GM12878 (cell line): ENCODE data around the gene ABI3. TPM values are rescaled to one million over a fixed set of nuclear protein-coding genes. Genes with fewer than 3 reads are reported as not detected.

Experiments used
- BACH1 ChIP-seq: fragments of 450-650 bp; IDR thresholded peaks from 2 replicates; pipeline ENCODE4 v1.6.1; 2017; ENCODE audit warnings: mild to moderate bottlenecking, borderline replicate concordance
- BMI1 ChIP-seq: fragments of 450-650 bp; IDR thresholded peaks from 2 replicates; pipeline ENCODE4 v1.6.1; 2016; ENCODE audit warnings: mild to moderate bottlenecking, moderate library complexity, borderline replicate concordance
- CHD2 ChIP-seq: IDR thresholded peaks from 2 replicates; pipeline ENCODE4 v1.6.1; 2011; ENCODE audit warnings: low read depth, low read length, improper control_type of control experiment, borderline replicate concordance
- CHD4 ChIP-seq: fragments of 200-600 bp; sonication (generic); IDR thresholded peaks from 2 replicates; pipeline ENCODE4 v1.6.1; 2016; ENCODE audit warnings: mild to moderate bottlenecking
- ETV6 ChIP-seq, 2 experiments: fragments of 450-650 bp in 1 of 2; IDR thresholded peaks in 1 of 2; conservative IDR thresholded peaks in 1 of 2; 2 replicates each; pipeline ENCODE4 v1.6.1; 2014; ENCODE audit warnings: antibody characterized with exemption in 1 of 2, borderline replicate concordance in 1 of 2, low read depth in 1 of 2, mild to moderate bottlenecking in 1 of 2, moderate library complexity in 1 of 2
- HCFC1 ChIP-seq: fragments of 150-350 bp; IDR thresholded peaks from 2 replicates; pipeline ENCODE4 v1.6.1; 2014; ENCODE audit warnings: low read length
- HDGF ChIP-seq: fragments of 450-650 bp; IDR thresholded peaks from 2 replicates; pipeline ENCODE4 v1.6.1; 2016; ENCODE audit warnings: antibody characterized with exemption
- IKZF1 ChIP-seq: fragments of 450-650 bp; conservative IDR thresholded peaks from 2 replicates; pipeline ENCODE4 v1.6.1; 2017; ENCODE audit warnings: antibody characterized with exemption, mild to moderate bottlenecking
- IKZF2 ChIP-seq, 2 experiments: fragments of 450-650 bp; IDR thresholded peaks; 2 replicates each; pipeline ENCODE4 v1.6.1; 2017; ENCODE audit warnings: mild to moderate bottlenecking in 2 of 2, moderate library complexity in 2 of 2
- JUND ChIP-seq: IDR thresholded peaks from 2 replicates; pipeline ENCODE4 v1.6.1; 2012; ENCODE audit warnings: low read depth, mild to moderate bottlenecking, low read length, improper control_type of control experiment, moderate library complexity
- KLF5 ChIP-seq: fragments of 450-650 bp; IDR thresholded peaks from 2 replicates; pipeline ENCODE4 v1.6.1; 2014; ENCODE audit warnings: mild to moderate bottlenecking; ENCODE audit not compliant: partially characterized antibody
- MTA3 ChIP-seq: IDR thresholded peaks from 2 replicates; pipeline ENCODE4 v1.6.1; 2012; ENCODE audit warnings: low read length, inconsistent platforms, borderline replicate concordance
- PML ChIP-seq: IDR thresholded peaks from 2 replicates; pipeline ENCODE4 v1.6.1; 2012; ENCODE audit warnings: low read length, inconsistent platforms
- POU2F2 ChIP-seq: IDR thresholded peaks from 3 replicates; pipeline ENCODE4 v1.6.1; 2011; ENCODE audit warnings: low read depth, mild to moderate bottlenecking, low read length, borderline replicate concordance
- RCOR1 ChIP-seq: conservative IDR thresholded peaks from 2 replicates; pipeline ENCODE4 v1.6.1; 2012; ENCODE audit warnings: low read depth, low read length, improper control_type of control experiment
- SMAD1 ChIP-seq: fragments of 450-650 bp; IDR thresholded peaks from 2 replicates; pipeline ENCODE4 v1.6.1; 2018; ENCODE audit warnings: mild to moderate bottlenecking, low read depth; ENCODE audit not compliant: partially characterized antibody
- SMC3 ChIP-seq: IDR thresholded peaks from 2 replicates; pipeline ENCODE4 v1.6.1; 2011; ENCODE audit warnings: low read length, improper control_type of control experiment, borderline replicate concordance
- STAT3 ChIP-seq: IDR thresholded peaks from 2 replicates; pipeline ENCODE4 v1.6.1; 2011; ENCODE audit warnings: low read depth, low read length, improper control_type of control experiment
- TAF1 ChIP-seq: IDR thresholded peaks from 2 replicates; pipeline ENCODE4 v1.6.1; 2011; ENCODE audit warnings: mild to moderate bottlenecking, low read depth, low read length, borderline replicate concordance
- ZNF384 ChIP-seq: IDR thresholded peaks from 2 replicates; pipeline ENCODE4 v1.6.1; 2012; ENCODE audit warnings: low read depth, mild to moderate bottlenecking, low read length, improper control_type of control experiment, borderline replicate concordance
- ZNF622 ChIP-seq: fragments of 450-650 bp; IDR thresholded peaks from 2 replicates; pipeline ENCODE4 v1.6.1; 2017; ENCODE audit warnings: mild to moderate bottlenecking, inconsistent platforms
- ZSCAN29 ChIP-seq: fragments of 450-650 bp; IDR thresholded peaks from 2 replicates; pipeline ENCODE4 v1.6.1; 2017; ENCODE audit warnings: mild to moderate bottlenecking, moderate library complexity
- polyA plus RNA-seq, 11 experiments: library from polyadenylated mRNA; depleted of rRNA in 4 of 11; unstranded in 6 of 11; stranded (reverse) in 5 of 11; fragments of >200 nt; fragmentation: Nextera tagmentation in 4 of 11; fragmentation: Illumina TruSeq in 1 of 11; extraction: Ambion mirVana in 4 of 11; extraction: Trizol in 1 of 11; gene quantifications; 1 replicate in 1 of 11; 2 replicates in 10 of 11; pipeline versions ENCODE4 v1.2.1 to v1.2.3, GENCODE V29; 2011 to 2016; ENCODE audit warnings: inconsistent platforms in 2 of 11, missing spikeins in 2 of 11, low read depth in 1 of 11
- total RNA-seq, 4 experiments: library from RNA; depleted of rRNA in 3 of 4; stranded (reverse); fragments of >200 nt in 3 of 4; fragmentation: Illumina TruSeq in 1 of 4; extraction: Trizol in 1 of 4; gene quantifications; 2 replicates each; pipeline versions ENCODE4 v1.2.1 to v1.2.3, GENCODE V29; 2013 to 2021
- TF ChIP-seq, protein P1 (sequence below): fragments of 450-650 bp; IDR thresholded peaks from 2 replicates; pipeline ENCODE4 v1.6.1; 2018; ENCODE audit warnings: mild to moderate bottlenecking, low read depth, moderate library complexity; ENCODE audit not compliant: partially characterized antibody
- TF ChIP-seq, protein P2 (sequence below): IDR thresholded peaks from 2 replicates; pipeline ENCODE4 v1.6.1; 2011; ENCODE audit warnings: borderline replicate concordance, low read depth, mild to moderate bottlenecking, moderate library complexity, mixed read lengths, low read length; ENCODE audit not compliant: insufficient read depth; ENCODE audit errors: extremely low read length
- TF ChIP-seq, protein P3 (sequence below): IDR thresholded peaks from 2 replicates; pipeline ENCODE4 v1.6.1; 2011; ENCODE audit warnings: low read depth, mild to moderate bottlenecking, low read length, moderate library complexity, borderline replicate concordance; ENCODE audit errors: extremely low read depth
- TF ChIP-seq, protein P4 (sequence below): IDR thresholded peaks from 2 replicates; pipeline ENCODE4 v1.6.1; 2012; ENCODE audit warnings: low read depth, low read length, improper control_type of control experiment

ABI3 gene
- total and polyA plus RNA-seq, 10 of the 15 experiments (the other 5 are each of a cell fraction or from before 2014, with no cell fraction given): 13.4 to 109 (median 51.1) TPM

DNA sequence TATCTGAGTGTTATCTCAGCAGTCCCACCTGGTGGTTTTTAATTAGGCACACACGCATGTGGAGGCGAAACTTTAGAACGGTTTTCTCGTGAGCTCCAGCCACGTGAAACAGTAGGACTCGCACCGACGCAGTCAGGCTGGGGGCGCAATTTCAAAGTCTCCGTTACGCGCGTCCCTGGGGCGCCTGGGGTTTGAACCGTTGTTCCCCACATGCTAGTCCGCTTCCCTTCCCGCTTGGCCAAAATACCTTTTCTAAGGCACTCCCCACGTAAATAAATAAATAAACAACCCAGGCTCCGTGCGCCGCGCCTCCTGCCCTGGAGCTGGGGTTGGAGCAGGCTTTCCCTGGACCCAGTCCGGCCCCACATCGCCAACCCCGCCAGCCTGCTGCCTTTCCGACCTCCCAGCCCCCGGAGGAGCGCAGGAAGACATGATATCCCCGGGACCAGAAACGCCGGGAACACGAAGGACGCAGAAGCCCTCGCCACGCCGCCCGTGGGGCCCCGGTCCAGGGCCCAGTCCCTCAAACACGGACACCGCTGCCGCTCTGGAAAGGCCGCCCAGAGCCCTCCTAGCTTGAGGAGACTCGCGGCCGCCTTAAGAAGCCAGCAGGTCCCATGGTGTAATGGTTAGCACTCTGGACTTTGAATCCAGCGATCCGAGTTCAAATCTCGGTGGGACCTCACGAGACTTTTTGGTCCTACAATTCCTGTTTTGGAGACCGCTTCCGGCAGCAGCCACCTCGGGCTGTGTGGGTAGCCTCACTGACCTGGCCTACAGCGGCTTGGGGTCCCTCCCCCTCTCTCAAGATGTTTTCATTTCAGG lies 18.4 kb upstream of the ABI3 start (continued):
- TF ChIP-seq HCFC1 (peak; percentile 40; the same call in 1 of the 2 replicates), CHD4 (no peak), SMC3 (no peak; the same call in 1 of the 2 replicates), KLF5 (peak; percentile 74), ZNF384 (no peak), IKZF2 (IDR thresholded peaks at IDR 0.05) (peak; percentile 58 to 73), PML (peak; percentile 68; the same call in 1 of the 2 replicates), BMI1 (no peak), STAT3 (no peak), RCOR1 (peak; percentile 62), JUND (no peak), HDGF (peak; percentile 37; the same call in 1 of the 2 replicates), ETV6 (conservative IDR thresholded peaks at IDR 0.05 in 1 of 2, IDR thresholded peaks at IDR 0.05 in 1 of 2; ENCODE audit: borderline replicate concordance in 1 of 2, low read depth in 1 of 2) (peak in 1 of 2 experiments; percentile 55; a peak in 1 of 4 replicates), POU2F2 (0 out of 3 replicates have a peak, but pooled peaks have one; percentile 1), BACH1 (peak; percentile 17; the same call in 1 of the 2 replicates), SMAD1 (peak; percentile 54), ZSCAN29 (peak; percentile 90; the same call in 1 of the 2 replicates), TAF1 (peak; percentile 71), ZNF622 (no peak), MTA3 (0 out of 2 replicates have a peak, but pooled peaks have one; percentile 5), CHD2 (no peak), IKZF1 (peak; percentile 79)
- TF ChIP-seq, protein P1, sequence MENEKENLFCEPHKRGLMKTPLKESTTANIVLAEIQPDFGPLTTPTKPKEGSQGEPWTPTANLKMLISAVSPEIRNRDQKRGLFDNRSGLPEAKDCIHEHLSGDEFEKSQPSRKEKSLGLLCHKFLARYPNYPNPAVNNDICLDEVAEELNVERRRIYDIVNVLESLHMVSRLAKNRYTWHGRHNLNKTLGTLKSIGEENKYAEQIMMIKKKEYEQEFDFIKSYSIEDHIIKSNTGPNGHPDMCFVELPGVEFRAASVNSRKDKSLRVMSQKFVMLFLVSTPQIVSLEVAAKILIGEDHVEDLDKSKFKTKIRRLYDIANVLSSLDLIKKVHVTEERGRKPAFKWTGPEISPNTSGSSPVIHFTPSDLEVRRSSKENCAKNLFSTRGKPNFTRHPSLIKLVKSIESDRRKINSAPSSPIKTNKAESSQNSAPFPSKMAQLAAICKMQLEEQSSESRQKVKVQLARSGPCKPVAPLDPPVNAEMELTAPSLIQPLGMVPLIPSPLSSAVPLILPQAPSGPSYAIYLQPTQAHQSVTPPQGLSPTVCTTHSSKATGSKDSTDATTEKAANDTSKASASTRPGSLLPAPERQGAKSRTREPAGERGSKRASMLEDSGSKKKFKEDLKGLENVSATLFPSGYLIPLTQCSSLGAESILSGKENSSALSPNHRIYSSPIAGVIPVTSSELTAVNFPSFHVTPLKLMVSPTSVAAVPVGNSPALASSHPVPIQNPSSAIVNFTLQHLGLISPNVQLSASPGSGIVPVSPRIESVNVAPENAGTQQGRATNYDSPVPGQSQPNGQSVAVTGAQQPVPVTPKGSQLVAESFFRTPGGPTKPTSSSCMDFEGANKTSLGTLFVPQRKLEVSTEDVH: no peak
- TF ChIP-seq, protein P2, sequence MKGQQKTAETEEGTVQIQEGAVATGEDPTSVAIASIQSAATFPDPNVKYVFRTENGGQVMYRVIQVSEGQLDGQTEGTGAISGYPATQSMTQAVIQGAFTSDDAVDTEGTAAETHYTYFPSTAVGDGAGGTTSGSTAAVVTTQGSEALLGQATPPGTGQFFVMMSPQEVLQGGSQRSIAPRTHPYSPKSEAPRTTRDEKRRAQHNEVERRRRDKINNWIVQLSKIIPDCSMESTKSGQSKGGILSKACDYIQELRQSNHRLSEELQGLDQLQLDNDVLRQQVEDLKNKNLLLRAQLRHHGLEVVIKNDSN: no peak
- TF ChIP-seq, protein P3, sequence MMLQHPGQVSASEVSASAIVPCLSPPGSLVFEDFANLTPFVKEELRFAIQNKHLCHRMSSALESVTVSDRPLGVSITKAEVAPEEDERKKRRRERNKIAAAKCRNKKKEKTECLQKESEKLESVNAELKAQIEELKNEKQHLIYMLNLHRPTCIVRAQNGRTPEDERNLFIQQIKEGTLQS: no peak
- TF ChIP-seq, protein P4, sequence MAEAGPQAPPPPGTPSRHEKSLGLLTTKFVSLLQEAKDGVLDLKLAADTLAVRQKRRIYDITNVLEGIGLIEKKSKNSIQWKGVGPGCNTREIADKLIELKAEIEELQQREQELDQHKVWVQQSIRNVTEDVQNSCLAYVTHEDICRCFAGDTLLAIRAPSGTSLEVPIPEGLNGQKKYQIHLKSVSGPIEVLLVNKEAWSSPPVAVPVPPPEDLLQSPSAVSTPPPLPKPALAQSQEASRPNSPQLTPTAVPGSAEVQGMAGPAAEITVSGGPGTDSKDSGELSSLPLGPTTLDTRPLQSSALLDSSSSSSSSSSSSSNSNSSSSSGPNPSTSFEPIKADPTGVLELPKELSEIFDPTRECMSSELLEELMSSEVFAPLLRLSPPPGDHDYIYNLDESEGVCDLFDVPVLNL: peak; percentile 84
